ENCODE data around the gene MAP4K2.

MAP4K2 gene

GRCh38 chr11:64736654-64737053 is 66.4 kb downstream of the MAP4K2 start:
- no peak for DNase-seq (ENCODE audit: low spot score)

GRCh38 chr11:64735725-64736259 is 67.2 kb downstream of the MAP4K2 start:
- no peak for DNase-seq (ENCODE audit: low spot score)

Measured in hematopoietic multipotent progenitor cell treated with erythropoietin and hydrocortisone succinate and interleukin-3 and kit ligand, for 15 days (in vitro differentiated cells).